HPDE6-E6E7 (cell line): ENCODE measurements around the gene PHLDA2.
"Not testable (repeated sequence)": the region's sequence is repeated elsewhere in the genome, so short reads cannot be mapped to it uniquely, and the experiment has no call there.

ENCODE experiments used
- DNase-seq: peaks from one replicate; pipeline ENCODE4 v3.0.0; 2011; ENCODE audit warnings: missing footprints; ENCODE audit errors: extremely low spot score

The PHLDA2 gene

DNA sequence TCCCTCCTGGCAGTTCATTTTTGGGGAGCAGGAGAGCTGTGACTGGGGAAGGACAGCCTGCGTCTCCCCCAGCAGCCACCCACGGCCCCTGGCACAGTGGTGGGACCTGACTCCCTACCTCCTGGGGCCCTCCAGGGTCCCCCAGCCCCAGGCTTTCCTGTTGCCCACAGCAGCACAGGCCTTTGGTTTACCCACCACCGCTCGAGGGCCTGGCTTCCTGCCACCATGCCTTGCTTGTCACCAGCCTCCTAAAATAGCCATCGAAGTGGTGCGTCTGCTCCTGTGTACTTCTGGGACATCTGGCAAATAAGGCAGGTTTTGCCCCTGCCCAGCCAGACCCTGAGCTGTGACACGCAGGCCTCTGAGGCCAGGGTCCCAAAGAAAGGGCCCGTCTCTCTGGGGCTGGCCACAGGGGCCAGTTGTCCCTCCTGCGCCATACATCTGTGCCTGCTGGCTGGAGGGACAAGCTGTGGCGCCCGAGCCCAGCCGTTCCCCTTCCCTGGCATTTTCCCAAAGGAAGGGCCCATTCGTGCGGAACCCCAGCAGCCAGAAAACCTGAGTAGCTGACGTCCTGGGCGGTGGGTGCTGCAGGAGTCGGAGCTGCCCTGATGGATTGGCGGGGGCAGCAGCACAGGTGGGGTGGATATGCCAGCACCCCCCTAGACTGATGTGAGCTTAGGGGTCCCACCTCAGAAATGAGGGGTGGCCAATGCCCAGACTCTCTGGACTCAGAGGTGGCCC is 14.6 kb downstream of the PHLDA2 start:
- no peak for DNase-seq

GRCh38 chr11:2913776-2914175 is 15.4 kb downstream of the PHLDA2 start:
- no peak for DNase-seq

- no peak for DNase-seq
These were observed 16.2 kb downstream of the PHLDA2 start for GRCh38 chr11:2913019-2913431.

GRCh38 chr11:2912498-2912897 is 16.7 kb downstream of the PHLDA2 start:
- DNase-seq, result peak; percentile 99

DNA sequence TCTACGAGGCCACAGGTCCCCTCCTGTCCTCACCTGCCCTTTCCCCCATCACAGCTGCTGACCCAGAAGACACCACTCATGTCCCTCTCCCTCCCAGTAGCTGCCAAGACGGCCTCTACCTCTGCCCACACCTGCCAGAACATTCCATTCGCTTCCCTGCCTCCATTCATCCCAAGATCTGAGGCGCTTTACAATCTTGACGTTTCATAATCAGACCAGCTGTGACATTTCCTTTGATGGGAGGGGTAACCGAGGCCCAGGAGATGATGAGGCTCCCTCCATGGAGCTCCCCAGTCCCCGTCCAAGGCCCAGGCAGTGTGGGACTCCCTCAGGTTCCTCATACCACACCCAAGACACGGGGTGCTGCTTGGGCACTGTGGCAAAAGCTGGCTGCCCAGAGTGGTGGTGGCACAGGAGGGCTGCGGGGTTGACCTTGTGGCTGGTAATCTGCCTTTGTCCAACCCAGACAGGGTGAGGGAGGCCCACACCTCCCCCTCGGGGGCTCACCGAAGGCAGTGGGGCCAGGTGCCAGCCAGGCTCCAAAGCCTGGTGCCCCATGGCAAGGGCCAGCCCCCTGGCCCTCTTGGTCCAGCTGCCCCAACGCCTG is 17.3 kb downstream of the PHLDA2 start:
- no peak for DNase-seq

DNA sequence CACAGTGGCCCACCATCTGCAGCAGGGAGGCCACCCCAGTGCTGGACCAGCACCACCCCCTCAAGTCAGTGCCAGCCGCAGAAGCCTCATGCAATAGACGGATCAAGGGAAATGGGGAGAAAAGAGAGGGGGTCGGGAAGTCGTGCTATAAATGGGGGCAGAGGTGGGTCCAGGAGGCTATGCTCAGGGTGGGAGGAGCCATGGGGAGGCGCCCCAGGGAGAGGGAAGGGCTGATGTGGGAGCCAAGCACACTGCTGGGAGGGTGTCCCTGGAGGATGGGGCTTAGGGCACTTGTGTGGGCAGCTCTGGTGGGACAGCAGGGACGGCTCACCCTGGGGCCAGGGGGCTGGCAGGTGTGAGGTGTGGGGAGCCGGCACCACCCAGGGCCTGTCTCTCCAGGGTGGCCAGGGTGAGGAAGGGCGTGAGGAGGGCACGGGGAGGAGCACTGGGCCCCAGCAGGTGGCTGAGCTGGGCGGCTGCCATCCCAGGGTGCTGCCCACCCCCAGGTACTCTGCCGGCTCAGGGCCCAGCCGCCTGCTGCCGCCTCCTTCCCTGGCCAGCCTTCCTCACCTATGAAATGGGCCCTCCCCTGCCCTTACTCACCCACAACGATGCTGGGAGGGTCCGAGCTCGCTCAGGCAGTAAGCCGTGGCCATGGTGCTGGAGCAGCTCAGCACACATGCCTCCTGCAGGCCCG is 18.0 kb downstream of the PHLDA2 start:
- DNase-seq, result no peak

GRCh38 chr11:2910401-2910955 is 18.7 kb downstream of the PHLDA2 start:
- DNase-seq, result no peak

DNA sequence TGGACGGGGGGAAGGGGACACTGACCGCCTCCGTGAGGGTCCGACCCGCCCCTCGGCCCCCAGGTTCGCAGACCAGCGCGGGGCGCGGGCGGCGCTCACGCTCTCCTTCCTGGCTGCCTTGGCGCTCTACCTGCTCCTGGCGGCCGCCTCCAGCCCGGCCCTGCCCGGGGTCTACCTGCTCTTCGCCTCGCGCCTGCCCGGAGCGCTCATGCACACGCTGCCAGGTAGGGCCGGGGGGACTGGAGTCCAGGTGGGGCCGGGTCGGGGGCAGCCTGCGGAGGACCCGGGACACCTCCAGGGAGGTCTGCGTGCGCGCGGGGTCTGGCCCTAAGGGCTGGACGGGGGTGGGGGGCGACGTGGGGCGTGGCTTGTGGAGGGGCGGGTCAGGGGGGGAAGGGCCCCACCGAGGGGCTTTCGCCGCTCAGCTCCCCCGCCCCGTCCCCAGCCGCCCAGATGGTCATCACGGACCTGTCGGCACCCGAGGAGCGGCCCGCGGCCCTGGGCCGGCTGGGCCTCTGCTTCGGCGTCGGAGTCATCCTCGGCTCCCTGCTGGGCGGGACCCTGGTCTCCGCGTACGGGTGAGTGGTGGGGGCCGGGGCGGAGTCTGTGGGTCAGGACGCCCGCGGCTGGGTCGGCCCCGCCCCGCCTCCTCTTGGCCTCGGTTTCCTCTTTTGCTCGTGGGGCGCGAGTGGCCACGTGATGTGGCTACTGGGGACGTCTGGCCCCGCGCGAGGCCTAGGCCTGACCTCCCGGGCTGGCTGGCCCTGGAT is 19.9 kb downstream of the PHLDA2 start:
- DNase-seq, result no peak

DNA sequence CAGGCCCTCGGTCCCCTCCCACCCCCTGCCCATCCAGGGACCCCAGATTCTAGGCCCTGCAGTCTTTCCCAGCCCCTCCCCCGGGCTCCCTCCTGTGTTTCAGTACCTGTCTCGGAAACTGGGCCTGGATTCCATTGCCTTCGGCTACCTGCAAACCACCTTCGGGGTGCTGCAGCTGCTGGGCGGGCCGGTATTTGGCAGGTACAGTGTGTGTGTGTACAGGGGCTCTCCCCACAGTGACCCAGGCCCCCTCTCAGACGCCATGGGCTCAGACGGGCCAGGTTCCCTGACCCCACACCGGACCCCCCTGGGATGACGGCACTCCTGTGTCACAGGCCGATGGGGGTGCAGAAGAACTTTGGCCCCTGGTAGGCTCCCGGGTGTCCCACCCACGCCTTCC is 21.1 kb downstream of the PHLDA2 start:
- DNase-seq, result no peak

GRCh38 chr11:2905299-2905698 is 23.9 kb downstream of the PHLDA2 start:
- not testable (repeated sequence) for DNase-seq

GRCh38 chr11:2904153-2905052 is 24.8 kb downstream of the PHLDA2 start:
- no peak for DNase-seq

DNA sequence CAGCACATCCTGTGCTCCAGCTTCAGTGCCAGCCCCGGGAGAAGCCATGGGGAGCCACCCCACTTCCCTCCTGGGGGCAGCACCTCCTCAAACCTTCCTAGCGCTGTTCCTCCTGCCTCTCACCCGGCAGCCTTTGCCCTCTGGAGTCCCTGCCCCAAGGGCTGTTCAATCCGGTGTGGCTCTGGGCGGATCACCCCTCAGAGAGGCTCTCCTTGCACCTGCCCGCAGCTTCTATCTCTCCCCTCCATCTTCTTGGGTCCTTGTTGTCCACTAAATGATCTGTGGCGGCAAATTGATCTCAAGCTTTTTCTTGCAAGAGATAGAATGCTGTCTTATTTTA is 25.6 kb downstream of the PHLDA2 start:
- no peak for DNase-seq

DNA sequence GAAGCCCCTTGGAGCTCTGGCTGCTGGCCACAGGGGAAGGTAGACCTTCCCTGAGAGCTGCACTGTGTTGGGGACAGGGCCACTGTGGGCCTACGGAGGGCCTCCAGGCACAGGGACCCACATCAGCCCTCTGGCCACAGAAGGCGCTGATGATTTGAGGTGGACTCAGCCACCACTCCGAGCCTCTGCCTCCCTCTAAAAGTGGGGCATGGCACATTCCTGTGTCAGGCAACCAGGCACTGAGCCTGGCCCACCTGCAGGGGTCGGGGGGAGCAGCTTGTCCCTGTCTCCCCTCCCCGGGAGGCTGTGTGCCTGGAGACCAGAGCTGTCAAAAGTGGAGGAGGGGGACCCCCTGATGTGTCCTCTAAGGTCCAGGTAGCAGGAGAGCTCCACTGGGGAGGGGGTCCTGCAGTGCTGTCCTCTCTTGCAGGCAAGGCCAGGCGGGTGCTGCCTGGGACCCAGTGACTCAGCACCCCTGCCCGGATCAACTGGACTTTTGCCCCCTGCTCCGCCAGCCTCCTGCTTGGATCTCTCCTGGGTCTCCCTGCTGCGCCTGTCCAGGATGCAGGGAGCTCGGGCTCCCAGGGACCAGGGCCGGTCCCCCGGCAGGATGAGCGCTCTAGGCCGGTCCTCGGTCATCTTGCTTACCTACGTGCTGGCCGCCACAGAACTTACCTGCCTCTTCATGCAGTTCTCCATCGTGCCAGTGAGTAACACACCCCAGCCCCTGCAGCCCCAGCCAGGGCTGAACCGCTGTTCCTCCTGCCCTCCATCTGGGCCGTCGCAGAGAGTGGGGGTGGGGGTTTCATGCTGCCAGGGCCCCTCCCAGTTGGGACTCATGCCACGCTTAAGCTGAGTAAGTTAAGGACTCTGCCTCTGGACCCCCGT is 26.2 kb downstream of the PHLDA2 start:
- DNase-seq, result no peak

DNA sequence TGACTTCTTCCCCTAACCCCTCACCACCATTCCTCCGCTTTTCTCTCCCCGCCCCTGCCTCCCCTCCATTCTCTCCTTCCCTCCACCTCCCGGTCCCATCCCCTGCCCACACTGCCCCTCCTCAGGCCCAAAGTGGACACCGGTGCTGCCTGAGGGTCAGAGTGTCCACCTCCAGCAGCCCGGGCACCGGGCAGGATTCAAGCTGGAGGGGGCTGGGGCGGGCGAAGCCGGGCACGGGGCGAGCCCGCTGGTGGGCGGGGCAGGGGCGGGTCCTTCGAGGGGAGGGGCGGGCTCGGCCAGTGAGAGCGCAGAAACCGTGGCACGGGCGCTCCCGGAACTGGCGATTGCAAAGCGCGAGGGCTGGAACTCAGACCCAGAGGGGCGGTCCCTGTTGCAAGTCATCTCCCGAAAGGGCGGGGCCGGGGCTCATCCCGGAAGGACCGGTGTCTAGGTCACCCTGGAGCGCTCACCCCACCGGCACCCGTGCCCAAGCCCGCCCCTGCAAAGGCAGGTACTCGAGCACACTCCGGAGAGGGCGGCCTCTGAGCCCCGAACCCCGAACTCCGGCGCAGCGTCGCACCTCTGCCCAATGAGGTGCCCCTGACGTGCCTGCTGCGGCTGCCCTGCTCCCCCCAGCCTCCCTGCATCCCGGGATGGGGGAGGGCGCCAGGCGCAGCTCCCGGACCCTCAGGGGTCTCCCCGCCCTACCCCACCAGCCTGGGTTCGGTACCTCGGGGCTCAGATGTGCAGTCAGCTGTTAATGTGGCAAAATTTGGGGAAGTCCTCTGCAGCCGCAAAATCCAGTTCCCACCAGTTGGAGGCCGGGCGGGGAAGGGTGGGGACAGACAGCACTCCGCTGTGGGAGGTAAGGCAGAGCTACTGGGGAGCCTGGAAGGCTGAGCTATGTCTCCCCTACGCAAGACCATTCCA is 27.1 kb downstream of the PHLDA2 start:
- peak; percentile 79 for DNase-seq

DNA sequence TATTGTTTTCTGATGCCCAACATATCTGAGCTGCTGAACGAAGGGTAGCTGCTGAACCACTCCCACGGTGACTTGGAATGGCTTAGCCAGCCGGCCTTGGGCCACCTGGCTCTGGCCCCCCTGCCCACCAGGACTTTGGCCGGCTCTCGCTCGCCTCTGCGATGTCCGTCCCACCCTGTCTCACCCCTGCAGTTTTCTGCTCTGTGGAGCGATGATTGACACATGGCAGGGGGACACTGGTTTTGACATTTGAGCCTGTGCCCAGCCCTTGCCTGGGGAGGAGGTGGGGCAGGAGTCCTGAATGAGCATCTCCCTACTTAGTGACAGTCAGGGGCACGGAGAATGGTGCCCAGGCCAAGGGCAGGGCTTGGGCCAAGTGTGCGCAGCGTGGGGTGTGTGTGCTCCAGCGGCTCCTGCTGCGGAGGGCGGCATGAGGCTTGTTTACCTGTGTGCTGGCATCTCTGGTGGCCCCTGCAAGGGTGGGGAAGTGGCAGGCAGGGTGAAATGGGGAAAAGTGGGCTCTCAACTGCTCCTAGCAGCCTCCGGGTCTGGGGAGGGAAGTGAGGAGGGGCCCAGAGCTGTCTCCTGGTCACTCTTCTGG is 27.9 kb downstream of the PHLDA2 start:
- DNase-seq, result no peak

GRCh38 chr11:2899080-2899783 is 30.0 kb downstream of the PHLDA2 start:
- DNase-seq, result no peak

DNA sequence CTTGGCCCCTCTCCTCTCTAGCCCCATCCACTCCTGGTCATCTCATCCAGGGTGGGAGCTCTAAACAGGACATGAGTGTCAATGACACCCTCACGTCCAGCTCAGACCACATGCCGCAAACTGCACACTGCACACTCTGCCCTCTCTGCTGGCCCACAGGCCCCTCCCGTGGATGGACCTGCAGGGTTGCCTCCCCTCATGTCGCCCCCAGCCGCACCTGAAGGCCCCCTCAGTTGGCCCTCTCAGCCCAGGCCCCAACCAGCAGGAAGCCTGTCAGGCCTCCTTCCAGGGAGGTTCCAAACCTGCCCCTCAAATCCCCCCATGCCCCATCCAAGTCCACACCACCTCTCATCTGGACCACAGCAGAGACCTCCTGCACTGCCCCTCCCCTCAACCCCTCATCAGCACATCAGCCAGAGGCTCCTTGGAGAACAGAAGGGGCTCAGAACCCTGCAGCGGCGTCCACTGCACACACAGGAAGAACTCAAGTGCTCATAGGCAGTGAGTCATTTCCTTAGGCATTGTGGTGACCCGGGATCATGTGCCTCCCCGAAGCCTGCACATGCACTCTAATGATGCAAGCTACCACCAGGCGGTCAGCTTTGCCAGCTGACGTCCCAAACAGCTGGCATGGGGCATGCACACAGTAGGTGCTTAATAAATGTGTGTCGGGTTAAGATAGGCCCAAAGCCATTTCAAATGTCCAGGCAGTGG is 30.7 kb downstream of the PHLDA2 start:
- peak; percentile 84 for DNase-seq
